OCI-LY3 (cell line): Measurements from ENCODE around the gene PTPRJ.

Experiments used
- CTCF ChIP-seq: fragments of 200-600, 300-600 bp; sonication (generic); IDR thresholded peaks from 2 replicates; pipeline ENCODE4 v1.5.1; 2014; ENCODE audit warnings: antibody characterized with exemption, low read length, low read depth
- EZH2phosphoT487 ChIP-seq: fragments of 200-600 bp; shearing (Covaris generic); IDR thresholded peaks from 2 replicates; pipeline ENCODE4 v1.6.1; 2018; ENCODE audit warnings: antibody characterized with exemption, mixed run types, low read depth

GRCh38 chr11:48036466-48036865 is 56.1 kb downstream of the PTPRJ start:
- TF ChIP-seq CTCF = no peak
- TF ChIP-seq EZH2phosphoT487 = no peak
